DOHH2 (cell line): ENCODE measurements around the gene ABCF1.

Source experiments
- EZH2phosphoT487 ChIP-seq: fragments of 200-600 bp; sonication (generic); IDR thresholded peaks from 2 replicates; pipeline ENCODE4 v1.6.1; 2017; ENCODE audit warnings: borderline replicate concordance, mild to moderate bottlenecking, antibody characterized with exemption, low read length, moderate library complexity, mixed read lengths
- TF ChIP-seq, protein P1 (sequence below): fragments of 200-600 bp; sonication (generic); IDR thresholded peaks from one replicate; pipeline ENCODE4 v1.5.1; 2014; ENCODE audit warnings: antibody characterized with exemption, mild to moderate bottlenecking, low read depth, low read length; ENCODE audit not compliant: poor library complexity, severe bottlenecking

DNA sequence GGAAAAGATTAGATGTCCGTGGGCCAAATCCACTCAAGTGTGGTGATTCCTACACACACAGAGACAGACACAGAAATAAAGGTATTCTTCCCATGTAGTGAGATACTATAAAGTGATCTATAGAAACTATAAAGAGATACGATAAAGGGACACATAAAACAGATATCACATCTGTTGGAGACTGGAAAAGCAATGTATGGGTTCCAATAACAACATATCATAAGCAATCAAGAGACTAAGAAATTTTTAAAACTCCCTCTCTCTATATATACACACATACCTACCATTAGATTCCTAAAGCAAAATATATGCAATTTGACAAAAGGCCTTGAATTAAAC, 40.6 kb downstream of the ABCF1 start:
- TF ChIP-seq, protein P1, sequence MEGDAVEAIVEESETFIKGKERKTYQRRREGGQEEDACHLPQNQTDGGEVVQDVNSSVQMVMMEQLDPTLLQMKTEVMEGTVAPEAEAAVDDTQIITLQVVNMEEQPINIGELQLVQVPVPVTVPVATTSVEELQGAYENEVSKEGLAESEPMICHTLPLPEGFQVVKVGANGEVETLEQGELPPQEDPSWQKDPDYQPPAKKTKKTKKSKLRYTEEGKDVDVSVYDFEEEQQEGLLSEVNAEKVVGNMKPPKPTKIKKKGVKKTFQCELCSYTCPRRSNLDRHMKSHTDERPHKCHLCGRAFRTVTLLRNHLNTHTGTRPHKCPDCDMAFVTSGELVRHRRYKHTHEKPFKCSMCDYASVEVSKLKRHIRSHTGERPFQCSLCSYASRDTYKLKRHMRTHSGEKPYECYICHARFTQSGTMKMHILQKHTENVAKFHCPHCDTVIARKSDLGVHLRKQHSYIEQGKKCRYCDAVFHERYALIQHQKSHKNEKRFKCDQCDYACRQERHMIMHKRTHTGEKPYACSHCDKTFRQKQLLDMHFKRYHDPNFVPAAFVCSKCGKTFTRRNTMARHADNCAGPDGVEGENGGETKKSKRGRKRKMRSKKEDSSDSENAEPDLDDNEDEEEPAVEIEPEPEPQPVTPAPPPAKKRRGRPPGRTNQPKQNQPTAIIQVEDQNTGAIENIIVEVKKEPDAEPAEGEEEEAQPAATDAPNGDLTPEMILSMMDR = no peak
- TF ChIP-seq EZH2phosphoT487 = no peak
